PC-9 (cell line): ENCODE measurements around the gene PDS5B. TPM values are rescaled to one million over a fixed set of nuclear protein-coding genes. Genes with fewer than 3 reads are reported as not detected.

Experiments
- BruUV-seq: library from RNA; stranded (reverse); fragments of 400-500 nt; replicated peaks from 2 replicates; lab custom pipeline; 2021; lab: Mats Ljungman, UMichigan
- CTCF ChIA-PET: fragments of 300-600 bp; sonication (Branson Sonifier 250); formaldehyde crosslinking; loops from one replicate; lab custom pipeline; 2022; ENCODE audit warnings: antibody characterized with exemption; lab: Charles Lee
- POLR2A ChIA-PET: fragments of 300-600 bp; sonication (Branson Sonifier 250); formaldehyde crosslinking; loops from one replicate; lab custom pipeline; 2022; ENCODE audit warnings: antibody characterized with exemption; ENCODE audit not compliant: unreplicated experiment; lab: Charles Lee
- DNase-seq, 2 experiments: peaks; one replicate each; pipeline versions ENCODE4 v3.0.0 to v3.0.0-alpha.2; 2015 to 2022; ENCODE audit warnings: mixed read lengths in 1 of 2
- H2AFZ ChIP-seq: fragments of 200-600 bp; sonication (generic); 2 replicates; pipeline ENCODE4 v1.8.1; 2017; ENCODE audit warnings: antibody characterized with exemption
- H3F3A ChIP-seq: fragments of 200-600 bp; sonication (generic); 2 replicates; pipeline ENCODE4 v1.8.1; 2017; ENCODE audit warnings: antibody characterized with exemption, mild to moderate bottlenecking, low read depth; ENCODE audit not compliant: insufficient read depth
- H3K27ac ChIP-seq: fragments of 200-600 bp; sonication (generic); 2 replicates; pipeline ENCODE4 v1.6.1; 2016; ENCODE audit warnings: mixed run types
- H3K27me3 ChIP-seq: fragments of 200-600 bp; sonication (generic); 2 replicates; pipeline ENCODE4 v1.6.1; 2016; ENCODE audit warnings: low read depth, mixed run types; ENCODE audit not compliant: insufficient read depth
- H3K36me3 ChIP-seq: fragments of 200-600 bp; sonication (generic); 2 replicates; pipeline ENCODE4 v1.6.1; 2016; ENCODE audit warnings: low read depth, mixed run types
- H3K4me1 ChIP-seq: fragments of 200-600 bp; sonication (generic); replicated peaks from 2 replicates; pipeline ENCODE4 v1.6.1; 2016; ENCODE audit warnings: mixed run types; ENCODE audit not compliant: insufficient read depth
- H3K4me2 ChIP-seq: fragments of 200-600 bp; sonication (generic); 2 replicates; pipeline ENCODE4 v1.6.1; 2017; ENCODE audit warnings: mixed run types
- H3K4me3 ChIP-seq: fragments of 200-600 bp; sonication (generic); 2 replicates; pipeline ENCODE4 v1.6.1; 2016; ENCODE audit warnings: mixed run types
- H3K79me2 ChIP-seq: fragments of 200-600 bp; sonication (generic); 2 replicates; pipeline ENCODE4 v1.6.1; 2017; ENCODE audit warnings: low read depth, mixed run types
- H3K9me2 ChIP-seq: fragments of 200-600 bp; sonication (generic); 2 replicates; pipeline ENCODE4 v1.8.1; 2017; ENCODE audit warnings: mild to moderate bottlenecking; ENCODE audit not compliant: insufficient read depth
- H3K9me3 ChIP-seq: fragments of 200-600 bp; sonication (generic); 2 replicates; pipeline ENCODE4 v1.8.1; 2016; ENCODE audit warnings: low read depth; ENCODE audit not compliant: insufficient read depth
- H4K20me1 ChIP-seq: fragments of 200-600 bp; sonication (generic); 2 replicates; pipeline ENCODE4 v1.8.1; 2017; ENCODE audit not compliant: insufficient read depth
- CTCF ChIP-seq: fragments of 200-600 bp; sonication (generic); conservative IDR thresholded peaks from 2 replicates; pipeline ENCODE4 v1.6.1; 2017; ENCODE audit warnings: mixed run types, antibody characterized with exemption, mild to moderate bottlenecking, moderate library complexity
- EZH2 ChIP-seq: fragments of 200-600 bp; sonication (generic); IDR thresholded peaks from 2 replicates; pipeline ENCODE4 v1.8.0; 2017; ENCODE audit warnings: antibody characterized with exemption, low read depth
- intact Hi-C: fragments of 100-400 bp; cut with micrococcal nuclease; formaldehyde crosslinking; loops from one replicate; pipeline ENCODE4 v1.10.0; 2022; ENCODE audit not compliant: unreplicated experiment
- total RNA-seq: library from RNA; stranded (reverse); gene quantifications from 2 replicates; pipeline ENCODE4 v1.2.3, GENCODE V29; 2021

PDS5B gene
- total RNA-seq, 1 experiment from 2014 or later: 37.6 TPM

DNA sequence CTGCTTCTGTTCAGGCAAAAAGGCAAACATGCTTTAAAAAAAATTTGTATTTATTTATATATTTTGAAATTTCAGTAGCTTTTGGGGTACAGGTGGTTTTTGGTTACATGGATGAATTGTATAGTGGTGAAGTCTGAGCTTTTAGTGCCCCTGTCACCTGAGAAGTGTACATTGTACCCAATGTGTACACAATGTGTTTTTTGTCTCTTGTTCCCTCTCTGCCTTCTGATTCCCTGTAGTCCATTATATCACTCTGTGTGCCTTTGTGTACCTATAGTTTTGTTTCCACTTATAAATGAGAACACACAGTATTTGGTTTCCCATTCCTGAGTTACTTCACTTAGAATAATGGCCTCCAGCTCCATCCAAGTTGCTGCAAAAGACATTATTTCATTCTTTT lies 77.4 kb downstream of the PDS5B start:
- Histone ChIP-seq H3F3A (peaks cover 11% of the 10 kb centered on the region; the same call in 1 of the 2 replicates), H3K9me3 (no peaks in the 10 kb centered on the region), H3K4me3 (no peak overlapping the region), H3K79me2 (peaks cover 9% of the 10 kb centered on the region), H3K9me2 (no peaks in the 10 kb centered on the region), H3K36me3 (peaks cover 12% of the 10 kb centered on the region; the same call in 1 of the 2 replicates), H3K27me3 (no peaks in the 10 kb centered on the region), H4K20me1 (no peaks in the 10 kb centered on the region), H3K4me1 (0 out of 2 replicates have a peak, but pooled peaks cover 9% of the 10 kb centered on the region), H3K27ac (no peak overlapping the region), H3K4me2 (no peak overlapping the region), H2AFZ (no peak overlapping the region)
- TF ChIP-seq EZH2 (no peak), CTCF (no peak)
- intact Hi-C loops: no loop called here
- CTCF ChIA-PET: no interaction called here
- no TSS peak for BruUV-seq
- no peak for DNase-seq
- POLR2A ChIA-PET: no interaction called here

- CTCF ChIA-PET: interaction anchor here (0.5 kb wide), 1 partner anchor 456 kb away, joined by 7 read pairs; no protein-coding TSS in a partner anchor
- POLR2A ChIA-PET: no interaction called here
- H3K4me2 ChIP-seq: no peak overlapping the region
Observed at GRCh38 chr13:32666990-32667571, 80.8 kb downstream of the PDS5B start.

More at GRCh38 chr13:32666990-32667571, 80.8 kb downstream of the PDS5B start:
- Histone ChIP-seq H3F3A (peaks cover 14% of the 10 kb centered on the region; the same call in 1 of the 2 replicates), H4K20me1 (no peaks in the 10 kb centered on the region), H3K9me2 (0 out of 2 replicates have a peak, but pooled peaks cover 3% of the 10 kb centered on the region), H3K27ac (no peak overlapping the region; the same call in 1 of the 2 replicates), H3K4me3 (no peak overlapping the region), H3K36me3 (peaks cover 5% of the 10 kb centered on the region; the same call in 1 of the 2 replicates), H3K79me2 (peaks cover 5% of the 10 kb centered on the region; the same call in 1 of the 2 replicates), H3K27me3 (no peaks in the 10 kb centered on the region), H3K9me3 (no peaks in the 10 kb centered on the region), H3K4me1 (no peaks in the 10 kb centered on the region), H2AFZ (no peak overlapping the region)
- intact Hi-C loops: no loop called here
- DNase-seq: no peak
- BruUV-seq: no TSS peak
- no peak for TF ChIP-seq EZH2
- no peak for TF ChIP-seq CTCF
